Measurements from ENCODE around the gene HOXC12.
A peak's percentile ranks its signal among the peaks of the same experiment; 100 is the strongest.

HOXC12 gene

DNA sequence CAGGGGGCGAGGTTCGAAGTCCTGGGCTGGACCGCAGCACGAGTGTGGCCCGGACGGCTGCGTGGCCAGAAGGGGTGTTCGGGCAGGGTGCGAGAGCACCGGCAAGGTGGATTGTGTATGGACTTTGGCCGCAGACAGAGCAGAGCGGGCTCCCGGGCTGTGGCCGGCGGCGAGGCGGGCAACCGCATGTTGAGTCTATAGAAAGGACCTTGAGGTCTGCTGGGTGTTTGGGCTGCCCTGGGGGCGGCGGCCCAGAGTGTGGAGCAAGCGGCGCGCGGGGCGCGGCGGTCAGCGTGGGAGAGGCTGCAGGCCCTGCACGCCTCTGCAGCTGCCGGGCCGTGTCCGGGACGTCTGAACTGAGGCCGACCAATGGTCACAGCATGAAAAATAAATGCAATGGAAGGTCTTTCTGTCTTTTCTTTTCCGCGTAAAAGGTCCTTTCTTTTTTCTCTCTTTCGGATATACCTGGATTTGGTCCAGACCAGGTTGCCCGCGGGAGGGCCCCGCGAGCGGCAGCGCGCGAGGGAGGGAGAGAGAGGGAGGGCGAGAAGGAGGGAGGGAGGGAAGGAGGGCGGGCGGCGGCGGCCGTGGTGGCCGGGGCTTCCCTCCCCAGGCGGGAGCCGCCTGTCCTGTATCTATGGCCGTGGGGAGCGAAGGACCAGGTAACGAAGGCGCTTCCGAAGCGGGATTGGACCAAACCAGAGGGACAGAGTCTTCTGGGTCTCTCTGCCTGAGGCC, 39.7 kb downstream of the HOXC12 start:
- no peak for DNase-seq (ENCODE audit: low read depth)
- no peak overlapping the region for H3K4me3 ChIP-seq (ENCODE audit: low read depth, low read length)
- TF ChIP-seq, protein P1, sequence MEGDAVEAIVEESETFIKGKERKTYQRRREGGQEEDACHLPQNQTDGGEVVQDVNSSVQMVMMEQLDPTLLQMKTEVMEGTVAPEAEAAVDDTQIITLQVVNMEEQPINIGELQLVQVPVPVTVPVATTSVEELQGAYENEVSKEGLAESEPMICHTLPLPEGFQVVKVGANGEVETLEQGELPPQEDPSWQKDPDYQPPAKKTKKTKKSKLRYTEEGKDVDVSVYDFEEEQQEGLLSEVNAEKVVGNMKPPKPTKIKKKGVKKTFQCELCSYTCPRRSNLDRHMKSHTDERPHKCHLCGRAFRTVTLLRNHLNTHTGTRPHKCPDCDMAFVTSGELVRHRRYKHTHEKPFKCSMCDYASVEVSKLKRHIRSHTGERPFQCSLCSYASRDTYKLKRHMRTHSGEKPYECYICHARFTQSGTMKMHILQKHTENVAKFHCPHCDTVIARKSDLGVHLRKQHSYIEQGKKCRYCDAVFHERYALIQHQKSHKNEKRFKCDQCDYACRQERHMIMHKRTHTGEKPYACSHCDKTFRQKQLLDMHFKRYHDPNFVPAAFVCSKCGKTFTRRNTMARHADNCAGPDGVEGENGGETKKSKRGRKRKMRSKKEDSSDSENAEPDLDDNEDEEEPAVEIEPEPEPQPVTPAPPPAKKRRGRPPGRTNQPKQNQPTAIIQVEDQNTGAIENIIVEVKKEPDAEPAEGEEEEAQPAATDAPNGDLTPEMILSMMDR (conservative IDR thresholded peaks at IDR 0.05; ENCODE audit: low read depth, low read length) = no peak

DNA sequence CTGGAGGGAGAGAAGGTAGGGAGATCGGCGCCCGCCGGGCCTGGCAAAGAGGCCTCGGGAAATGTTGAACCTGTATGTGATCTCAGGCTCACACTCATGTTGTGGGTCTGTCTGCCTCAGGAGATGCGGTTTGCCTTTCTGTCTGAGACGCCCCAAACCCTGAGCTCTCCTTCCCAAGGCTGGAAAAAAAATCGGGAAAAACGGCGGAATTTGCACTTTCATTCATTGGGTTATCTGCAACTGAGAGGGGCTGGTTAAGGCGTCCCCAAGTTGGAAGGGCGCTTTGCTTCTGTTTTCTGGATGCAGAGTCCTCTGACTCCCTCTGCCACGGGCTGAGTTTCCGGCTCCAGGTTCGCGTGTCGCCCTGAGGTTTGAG, 40.3 kb downstream of the HOXC12 start:
- no peak for DNase-seq (ENCODE audit: low read depth)
- TF ChIP-seq, protein P1 (conservative IDR thresholded peaks at IDR 0.05; ENCODE audit: low read depth, low read length) = no peak
- no peak overlapping the region for H3K4me3 ChIP-seq (ENCODE audit: low read depth, low read length)

DNA sequence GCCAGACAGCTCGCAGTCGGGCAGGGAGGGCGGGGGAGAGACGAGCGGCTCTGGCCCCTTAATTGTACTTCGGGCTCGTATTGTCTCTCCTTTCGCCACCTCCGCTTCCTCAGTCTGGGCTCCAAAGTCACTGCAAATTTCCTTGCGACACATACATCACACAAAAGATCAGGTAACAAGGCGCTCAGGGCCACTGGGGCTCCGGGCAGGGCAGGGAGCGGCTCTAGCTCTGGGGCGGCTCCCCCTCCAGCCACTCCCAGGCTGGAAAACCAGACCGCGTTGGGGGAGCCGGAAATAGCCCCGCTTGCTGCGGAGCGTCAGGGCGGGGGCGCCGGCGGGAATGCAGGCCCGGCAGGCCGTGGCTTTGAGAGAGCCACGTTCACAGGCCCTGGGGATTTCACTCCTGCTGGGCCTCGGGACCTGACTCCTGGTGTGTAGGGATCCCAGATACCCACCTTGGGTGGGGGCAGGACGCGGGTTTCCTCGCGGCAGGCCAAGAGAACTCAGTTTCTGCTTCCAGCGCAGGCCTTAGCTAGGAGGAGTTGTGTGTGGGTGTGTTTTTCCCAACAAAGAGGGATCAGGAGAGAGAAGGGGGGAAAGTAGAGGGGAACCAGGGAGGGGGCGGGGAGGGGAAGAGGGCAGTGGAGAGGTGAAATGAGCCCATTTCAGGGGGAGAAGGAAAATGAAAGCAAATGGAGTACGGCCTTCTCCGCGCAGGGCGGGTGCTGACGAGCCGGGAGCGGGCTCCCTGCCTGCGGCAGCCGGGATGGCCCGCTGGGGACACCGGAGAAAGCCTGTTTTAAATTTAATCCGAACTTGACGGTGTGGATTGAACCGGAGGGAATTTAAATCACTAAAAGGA, 40.9 kb downstream of the HOXC12 start:
- DNase-seq (ENCODE audit: low read depth) = no peak
- peak overlapping the region; percentile 46 for H3K4me3 ChIP-seq (ENCODE audit: low read depth, low read length)
- TF ChIP-seq, protein P1 (conservative IDR thresholded peaks at IDR 0.05; ENCODE audit: low read depth, low read length) = no peak

DNA sequence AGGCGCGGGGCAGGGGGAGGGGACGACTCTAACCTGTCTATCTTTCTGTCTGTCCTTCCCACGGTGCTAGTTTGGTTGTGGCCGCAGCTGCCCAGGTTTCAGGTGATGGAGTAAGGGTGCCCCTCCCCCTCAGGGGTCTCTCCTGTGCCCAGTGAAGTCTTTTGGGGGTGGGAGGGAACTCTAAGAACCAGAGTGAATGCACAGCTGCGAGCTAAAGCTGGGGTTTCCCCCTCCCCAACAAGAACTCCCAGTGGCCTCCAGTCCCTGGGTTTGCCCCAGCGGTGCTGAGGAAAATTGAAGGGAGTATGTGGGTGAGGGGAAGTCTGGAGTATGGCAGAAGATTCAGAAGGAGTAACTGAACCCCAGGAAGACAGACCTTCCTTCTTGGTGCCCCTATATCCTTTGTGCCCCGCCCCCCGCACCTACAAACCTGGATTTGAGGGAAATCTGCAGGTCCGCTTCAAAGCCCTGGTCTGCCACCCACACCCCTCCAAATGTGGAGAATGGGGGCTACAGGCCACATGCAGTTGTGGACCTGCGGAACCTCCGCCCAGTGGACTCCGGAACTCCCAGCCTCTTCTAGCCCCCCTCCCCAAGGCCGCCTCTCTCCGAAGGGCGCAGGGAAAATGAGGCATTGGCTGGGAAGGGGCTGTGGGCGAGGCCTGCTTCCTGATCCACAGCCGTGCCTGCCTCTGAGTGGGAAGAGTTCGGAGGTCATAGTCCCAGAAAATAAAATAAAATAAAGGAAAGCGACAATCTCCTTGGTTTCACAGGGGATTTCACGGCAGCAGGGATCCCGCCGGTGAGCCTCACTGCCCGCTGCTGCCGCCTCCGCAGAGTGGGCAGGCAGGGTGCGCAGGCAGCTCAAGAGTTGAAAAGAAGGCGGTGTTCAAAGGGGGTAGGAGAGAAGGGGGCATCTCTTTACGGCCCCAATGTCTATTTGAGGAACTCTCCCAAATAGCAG, 41.8 kb downstream of the HOXC12 start:
- TF ChIP-seq, protein P1 (conservative IDR thresholded peaks at IDR 0.05; ENCODE audit: low read depth, low read length) = no peak
- H3K4me3 ChIP-seq (ENCODE audit: low read depth, low read length) = peak overlapping the region; percentile 46
- no peak for DNase-seq (ENCODE audit: low read depth)

DNA sequence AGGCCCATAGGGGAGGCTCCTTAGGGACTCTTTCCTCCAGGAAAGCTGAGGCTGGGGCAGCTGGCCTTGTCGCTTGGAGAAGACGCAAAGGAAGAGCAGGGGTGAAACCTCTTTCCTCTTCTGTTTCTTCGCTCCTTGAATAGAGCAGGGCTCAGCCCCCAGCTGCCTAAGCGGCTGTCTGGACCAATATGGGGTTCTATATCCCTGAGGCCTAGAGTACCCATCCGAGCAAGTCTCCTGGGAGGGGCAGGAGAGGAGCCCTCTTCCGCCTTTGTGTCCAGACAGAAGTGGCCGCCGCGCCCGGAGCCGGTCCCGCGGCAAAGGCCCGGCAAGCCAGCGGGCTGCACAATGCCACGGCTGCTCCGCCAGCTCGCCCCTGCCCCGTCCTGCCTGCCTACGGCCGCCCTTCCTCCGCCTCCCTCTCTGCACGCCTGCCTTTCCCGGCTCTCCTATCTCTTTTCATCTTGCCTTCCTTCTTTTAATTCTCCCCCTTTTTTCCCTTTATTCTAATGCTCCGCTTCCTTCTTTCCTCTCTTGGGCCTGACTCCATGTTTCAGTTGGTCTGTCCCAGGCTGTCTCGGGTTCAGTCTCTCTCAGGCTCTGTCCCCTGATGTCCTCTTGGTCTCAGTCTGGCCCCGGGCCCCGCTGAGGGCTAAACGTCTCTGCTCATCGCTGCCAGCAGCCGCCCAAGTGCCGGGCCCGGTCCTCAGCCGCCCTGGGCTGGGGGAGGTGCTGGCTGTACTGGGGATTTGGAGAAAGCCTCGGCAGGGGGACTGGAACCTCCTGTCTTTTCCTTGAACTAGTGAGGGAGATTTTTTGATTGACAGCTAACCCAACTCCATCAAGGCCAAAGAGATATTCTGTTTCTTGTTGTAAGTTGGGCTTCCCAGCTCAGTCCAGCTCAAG, 42.8 kb downstream of the HOXC12 start:
- no peak overlapping the region for H3K4me3 ChIP-seq (ENCODE audit: low read depth, low read length)
- no peak for DNase-seq (ENCODE audit: low read depth)
- TF ChIP-seq, protein P1 (conservative IDR thresholded peaks at IDR 0.05; ENCODE audit: low read depth, low read length) = no peak

Data from choroid plexus epithelial cell (primary cell).